SK-N-SH treated with all-trans-retinoic acid at 6 μM for 48 hours (cell line): ENCODE data around the gene P2RY6.

ENCODE experiments used
- ATAC-seq: fragments of 200-7000 bp; cut with Tn5 transposase; 3 replicates; pipeline ENCODE4 v1.9.1; 2020; ENCODE audit warnings: mild to moderate bottlenecking, moderate library complexity
- ARNTL ChIP-seq: fragments of 450-650 bp; formaldehyde crosslinking; IDR thresholded peaks from 2 replicates; pipeline ENCODE4 v1.5.0; 2020; ENCODE audit warnings: low read depth, mild to moderate bottlenecking, moderate library complexity, borderline replicate concordance
- BACH2 ChIP-seq: fragments of 250-450 bp; sonication (Bioruptor Pico); IDR thresholded peaks from 2 replicates; pipeline ENCODE4 v1.9.0; 2021; ENCODE audit warnings: mild to moderate bottlenecking, borderline replicate concordance
- CSDC2 ChIP-seq: fragments of 250-450 bp; sonication (Bioruptor Pico); IDR thresholded peaks from 2 replicates; pipeline ENCODE4 v1.5.0; 2020; ENCODE audit warnings: mild to moderate bottlenecking, moderate library complexity
- ESRRG ChIP-seq: fragments of 250-450 bp; sonication (Bioruptor Pico); IDR thresholded peaks from 2 replicates; pipeline ENCODE4 v1.6.1; 2021; ENCODE audit warnings: mild to moderate bottlenecking
- GLIS3 ChIP-seq: fragments of 250-450 bp; sonication (Bioruptor Pico); IDR thresholded peaks from 2 replicates; pipeline ENCODE4 v1.5.0; 2020; ENCODE audit warnings: mild to moderate bottlenecking, moderate library complexity
- OSR1 ChIP-seq: fragments of 250-450 bp; sonication (Bioruptor Pico); IDR thresholded peaks from 2 replicates; pipeline ENCODE4 v1.8.0; 2022; ENCODE audit warnings: moderate library complexity, mild to moderate bottlenecking, inconsistent platforms
- PPARA ChIP-seq: fragments of 250-450 bp; sonication (Bioruptor Pico); IDR thresholded peaks from 2 replicates; pipeline ENCODE4 v1.5.0; 2020; ENCODE audit warnings: mild to moderate bottlenecking, borderline replicate concordance
- RARB ChIP-seq: fragments of 250-450 bp; sonication (Bioruptor Pico); IDR thresholded peaks from 2 replicates; pipeline ENCODE4 v1.8.0; 2021; ENCODE audit warnings: mild to moderate bottlenecking, moderate library complexity
- SNAI2 ChIP-seq: fragments of 250-450 bp; sonication (Bioruptor Pico); IDR thresholded peaks from 2 replicates; pipeline ENCODE4 v1.5.0; 2020; ENCODE audit warnings: mild to moderate bottlenecking, moderate library complexity
- TCF4 ChIP-seq: fragments of 250-450 bp; sonication (Bioruptor Pico); IDR thresholded peaks from 2 replicates; pipeline ENCODE4 v1.8.0; 2021; ENCODE audit warnings: mild to moderate bottlenecking, moderate library complexity, borderline replicate concordance
- TOX ChIP-seq: fragments of 250-450 bp; sonication (Bioruptor Pico); IDR thresholded peaks from 2 replicates; pipeline ENCODE4 v1.8.0; 2021; ENCODE audit warnings: mild to moderate bottlenecking, moderate library complexity, borderline replicate concordance
- ZC3H10 ChIP-seq: fragments of 250-450 bp; sonication (Bioruptor Pico); IDR thresholded peaks from 2 replicates; pipeline ENCODE4 v1.5.1; 2021; ENCODE audit warnings: mild to moderate bottlenecking, moderate library complexity
- ZFP3 ChIP-seq: fragments of 250-450 bp; sonication (Bioruptor Pico); IDR thresholded peaks from 2 replicates; pipeline ENCODE4 v1.5.0; 2020; ENCODE audit warnings: mild to moderate bottlenecking, moderate library complexity
- ZFP30 ChIP-seq: fragments of 450-650 bp; formaldehyde crosslinking; IDR thresholded peaks from 2 replicates; pipeline ENCODE4 v1.5.0; 2022; ENCODE audit warnings: mild to moderate bottlenecking, moderate library complexity
- ZNF565 ChIP-seq: fragments of 450-650 bp; formaldehyde crosslinking; conservative IDR thresholded peaks from 2 replicates; pipeline ENCODE4 v1.5.0; 2020; ENCODE audit warnings: low read depth, mild to moderate bottlenecking, moderate library complexity
- ZNF70 ChIP-seq: fragments of 450-650 bp; formaldehyde crosslinking; IDR thresholded peaks from 2 replicates; pipeline ENCODE4 v1.5.0; 2020; ENCODE audit warnings: mild to moderate bottlenecking, moderate library complexity
- TF ChIP-seq, protein P1 (sequence below): fragments of 250-450 bp; sonication (Bioruptor Pico); IDR thresholded peaks from 2 replicates; pipeline ENCODE4 v1.8.0; 2021; ENCODE audit warnings: low read depth, mild to moderate bottlenecking, moderate library complexity, borderline replicate concordance
- TF ChIP-seq, protein P2 (sequence below): fragments of 250-450 bp; sonication (Bioruptor Pico); IDR thresholded peaks from 2 replicates; pipeline ENCODE4 v1.5.1; 2021; ENCODE audit warnings: mild to moderate bottlenecking, moderate library complexity
- TF ChIP-seq, protein P3 (sequence below): fragments of 250-450 bp; sonication (Bioruptor Pico); IDR thresholded peaks from 2 replicates; pipeline ENCODE4 v1.5.0; 2020; ENCODE audit warnings: mild to moderate bottlenecking, moderate library complexity
- TF ChIP-seq, protein P4 (sequence below): fragments of 250-450 bp; sonication (Bioruptor Pico); IDR thresholded peaks from 2 replicates; pipeline ENCODE4 v1.5.1; 2020; ENCODE audit warnings: low read depth, mild to moderate bottlenecking, moderate library complexity

P2RY6 gene

DNA sequence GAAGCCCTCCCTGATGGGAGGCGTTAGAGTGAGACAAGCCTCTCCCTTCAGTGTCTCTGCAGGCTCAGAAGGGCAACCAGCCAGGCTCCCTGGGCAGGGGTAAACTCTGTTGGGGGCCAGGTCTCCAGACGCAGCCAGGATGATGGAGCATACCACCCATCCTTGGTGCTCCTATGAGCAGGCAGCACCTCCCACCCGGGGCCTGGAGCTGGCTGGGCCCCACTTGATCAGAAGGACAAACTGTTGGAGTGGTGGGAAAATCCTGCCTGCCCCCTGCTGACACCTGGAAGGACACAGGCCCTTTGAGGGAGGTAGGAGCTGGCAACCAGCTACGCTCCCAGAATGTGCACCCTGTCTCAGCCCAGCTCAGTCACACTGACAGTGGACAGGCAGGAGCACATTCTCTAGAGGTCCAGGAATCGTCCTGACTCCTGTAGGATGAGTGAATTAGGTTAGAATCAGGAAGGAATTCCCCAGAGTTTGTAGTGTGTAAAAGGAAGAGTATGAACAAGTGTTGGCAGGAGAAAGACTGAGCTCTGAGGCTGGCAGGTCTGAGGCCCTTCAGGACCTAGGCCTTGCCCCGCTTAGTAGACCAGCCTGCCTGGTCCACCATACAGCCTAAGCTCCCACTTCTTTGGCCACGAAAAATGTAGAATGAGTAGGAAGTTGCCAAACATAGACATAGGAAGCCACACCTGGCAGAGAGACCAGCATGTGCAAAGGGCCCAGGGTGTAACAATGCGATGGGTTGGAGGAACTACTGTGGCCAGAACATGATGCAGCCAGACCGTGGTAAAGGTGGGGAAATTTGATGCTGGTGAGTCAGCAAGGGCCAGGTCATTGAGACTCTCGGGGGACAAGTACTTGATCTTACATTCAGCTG, 55.0 kb downstream of the P2RY6 start:
- no peak for ATAC-seq
- TF ChIP-seq CSDC2 (no peak), ZFP3 (CRISPR knock-in tag) (no peak), GLIS3 (CRISPR knock-in tag) (no peak), ESRRG (CRISPR knock-in tag) (no peak), ZC3H10 (CRISPR knock-in tag) (no peak), RARB (no peak), OSR1 (no peak), ZFP30 (CRISPR knock-in tag) (no peak), ZNF70 (CRISPR knock-in tag) (no peak), BACH2 (CRISPR knock-in tag) (no peak), ZNF565 (CRISPR knock-in tag) (no peak)
- TF ChIP-seq, protein P1, sequence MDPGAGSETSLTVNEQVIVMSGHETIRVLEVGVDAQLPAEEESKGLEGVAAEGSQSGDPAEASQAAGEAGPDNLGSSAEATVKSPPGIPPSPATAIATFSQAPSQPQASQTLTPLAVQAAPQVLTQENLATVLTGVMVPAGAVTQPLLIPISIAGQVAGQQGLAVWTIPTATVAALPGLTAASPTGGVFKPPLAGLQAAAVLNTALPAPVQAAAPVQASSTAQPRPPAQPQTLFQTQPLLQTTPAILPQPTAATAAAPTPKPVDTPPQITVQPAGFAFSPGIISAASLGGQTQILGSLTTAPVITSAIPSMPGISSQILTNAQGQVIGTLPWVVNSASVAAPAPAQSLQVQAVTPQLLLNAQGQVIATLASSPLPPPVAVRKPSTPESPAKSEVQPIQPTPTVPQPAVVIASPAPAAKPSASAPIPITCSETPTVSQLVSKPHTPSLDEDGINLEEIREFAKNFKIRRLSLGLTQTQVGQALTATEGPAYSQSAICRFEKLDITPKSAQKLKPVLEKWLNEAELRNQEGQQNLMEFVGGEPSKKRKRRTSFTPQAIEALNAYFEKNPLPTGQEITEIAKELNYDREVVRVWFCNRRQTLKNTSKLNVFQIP (CRISPR knock-in tag) = no peak
- TF ChIP-seq, protein P2, sequence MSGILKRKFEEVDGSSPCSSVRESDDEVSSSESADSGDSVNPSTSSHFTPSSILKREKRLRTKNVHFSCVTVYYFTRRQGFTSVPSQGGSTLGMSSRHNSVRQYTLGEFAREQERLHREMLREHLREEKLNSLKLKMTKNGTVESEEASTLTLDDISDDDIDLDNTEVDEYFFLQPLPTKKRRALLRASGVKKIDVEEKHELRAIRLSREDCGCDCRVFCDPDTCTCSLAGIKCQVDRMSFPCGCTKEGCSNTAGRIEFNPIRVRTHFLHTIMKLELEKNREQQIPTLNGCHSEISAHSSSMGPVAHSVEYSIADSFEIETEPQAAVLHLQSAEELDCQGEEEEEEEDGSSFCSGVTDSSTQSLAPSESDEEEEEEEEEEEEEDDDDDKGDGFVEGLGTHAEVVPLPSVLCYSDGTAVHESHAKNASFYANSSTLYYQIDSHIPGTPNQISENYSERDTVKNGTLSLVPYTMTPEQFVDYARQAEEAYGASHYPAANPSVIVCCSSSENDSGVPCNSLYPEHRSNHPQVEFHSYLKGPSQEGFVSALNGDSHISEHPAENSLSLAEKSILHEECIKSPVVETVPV (CRISPR knock-in tag) = no peak

DNA sequence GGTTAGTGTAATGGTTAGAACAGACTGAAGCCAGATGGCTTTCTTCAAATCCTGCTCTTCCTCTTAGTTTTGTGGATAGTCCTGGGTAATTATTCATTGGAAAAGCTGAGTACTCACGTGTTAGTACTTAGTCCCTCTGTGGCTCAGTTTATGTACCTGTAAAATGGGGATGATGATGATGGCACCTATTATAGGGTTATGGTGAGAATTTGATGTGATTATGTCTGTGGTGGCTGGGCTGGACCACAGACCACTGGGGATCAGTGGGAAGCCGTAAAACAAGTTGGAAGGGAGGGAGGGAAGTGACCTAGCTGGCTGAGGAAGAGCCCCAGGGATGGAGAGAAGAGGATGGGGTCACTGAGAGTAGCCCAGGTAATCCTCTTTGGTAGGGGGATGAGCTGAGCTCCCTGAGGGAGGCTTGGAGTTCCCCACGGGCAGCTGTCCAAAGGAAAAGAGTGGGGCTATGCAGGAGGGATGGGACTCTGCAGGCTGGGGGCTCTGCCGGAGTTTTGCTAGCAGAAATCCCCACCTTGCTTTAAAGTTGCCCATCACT, 55.8 kb downstream of the P2RY6 start:
- TF ChIP-seq, protein P1 (CRISPR knock-in tag) = no peak
- no peak for TF ChIP-seq ZC3H10 (CRISPR knock-in tag)
- TF ChIP-seq ZFP30 (CRISPR knock-in tag) = no peak
- TF ChIP-seq, protein P3, sequence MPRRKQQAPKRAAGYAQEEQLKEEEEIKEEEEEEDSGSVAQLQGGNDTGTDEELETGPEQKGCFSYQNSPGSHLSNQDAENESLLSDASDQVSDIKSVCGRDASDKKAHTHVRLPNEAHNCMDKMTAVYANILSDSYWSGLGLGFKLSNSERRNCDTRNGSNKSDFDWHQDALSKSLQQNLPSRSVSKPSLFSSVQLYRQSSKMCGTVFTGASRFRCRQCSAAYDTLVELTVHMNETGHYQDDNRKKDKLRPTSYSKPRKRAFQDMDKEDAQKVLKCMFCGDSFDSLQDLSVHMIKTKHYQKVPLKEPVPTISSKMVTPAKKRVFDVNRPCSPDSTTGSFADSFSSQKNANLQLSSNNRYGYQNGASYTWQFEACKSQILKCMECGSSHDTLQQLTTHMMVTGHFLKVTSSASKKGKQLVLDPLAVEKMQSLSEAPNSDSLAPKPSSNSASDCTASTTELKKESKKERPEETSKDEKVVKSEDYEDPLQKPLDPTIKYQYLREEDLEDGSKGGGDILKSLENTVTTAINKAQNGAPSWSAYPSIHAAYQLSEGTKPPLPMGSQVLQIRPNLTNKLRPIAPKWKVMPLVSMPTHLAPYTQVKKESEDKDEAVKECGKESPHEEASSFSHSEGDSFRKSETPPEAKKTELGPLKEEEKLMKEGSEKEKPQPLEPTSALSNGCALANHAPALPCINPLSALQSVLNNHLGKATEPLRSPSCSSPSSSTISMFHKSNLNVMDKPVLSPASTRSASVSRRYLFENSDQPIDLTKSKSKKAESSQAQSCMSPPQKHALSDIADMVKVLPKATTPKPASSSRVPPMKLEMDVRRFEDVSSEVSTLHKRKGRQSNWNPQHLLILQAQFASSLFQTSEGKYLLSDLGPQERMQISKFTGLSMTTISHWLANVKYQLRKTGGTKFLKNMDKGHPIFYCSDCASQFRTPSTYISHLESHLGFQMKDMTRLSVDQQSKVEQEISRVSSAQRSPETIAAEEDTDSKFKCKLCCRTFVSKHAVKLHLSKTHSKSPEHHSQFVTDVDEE = no peak
- TF ChIP-seq SNAI2 = no peak
- no peak for TF ChIP-seq ZNF565 (CRISPR knock-in tag)
- TF ChIP-seq TCF4 = no peak
- TF ChIP-seq CSDC2 = no peak
- no peak for TF ChIP-seq ZFP3 (CRISPR knock-in tag)
- TF ChIP-seq TOX (CRISPR knock-in tag) = no peak
- no peak for TF ChIP-seq PPARA (CRISPR knock-in tag)
- TF ChIP-seq, protein P4, sequence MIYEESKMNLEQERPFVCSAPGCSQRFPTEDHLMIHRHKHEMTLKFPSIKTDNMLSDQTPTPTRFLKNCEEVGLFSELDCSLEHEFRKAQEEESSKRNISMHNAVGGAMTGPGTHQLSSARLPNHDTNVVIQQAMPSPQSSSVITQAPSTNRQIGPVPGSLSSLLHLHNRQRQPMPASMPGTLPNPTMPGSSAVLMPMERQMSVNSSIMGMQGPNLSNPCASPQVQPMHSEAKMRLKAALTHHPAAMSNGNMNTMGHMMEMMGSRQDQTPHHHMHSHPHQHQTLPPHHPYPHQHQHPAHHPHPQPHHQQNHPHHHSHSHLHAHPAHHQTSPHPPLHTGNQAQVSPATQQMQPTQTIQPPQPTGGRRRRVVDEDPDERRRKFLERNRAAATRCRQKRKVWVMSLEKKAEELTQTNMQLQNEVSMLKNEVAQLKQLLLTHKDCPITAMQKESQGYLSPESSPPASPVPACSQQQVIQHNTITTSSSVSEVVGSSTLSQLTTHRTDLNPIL (CRISPR knock-in tag) = no peak
- no peak for TF ChIP-seq ARNTL (CRISPR knock-in tag)
- TF ChIP-seq ZNF70 (CRISPR knock-in tag) = no peak
- TF ChIP-seq, protein P2 (CRISPR knock-in tag) = no peak
- TF ChIP-seq, all 23 proteins: peak for 0
- ATAC-seq = no peak
